Vagina (tissue), 2 donors: ENCODE measurements around the gene ATP5PO. TPM values are rescaled to one million over a fixed set of nuclear protein-coding genes. Genes with fewer than 3 reads are reported as not detected.
A peak's percentile ranks its signal among the peaks of the same experiment; 100 is the strongest.

Source experiments
- DNase-seq, 2 donors: peaks; one replicate each; pipeline ENCODE4 v3.0.0-alpha.2; 2017; ENCODE audit errors: extremely low spot score in 2 of 2
- H3K27ac ChIP-seq: fragments of 200-600 bp; sonication (generic); one replicate; pipeline ENCODE4 v1.5.1; 2019
- H3K27me3 ChIP-seq: fragments of 200-600 bp; sonication (generic); one replicate; pipeline ENCODE4 v1.5.1; 2019
- H3K36me3 ChIP-seq, 2 donors: fragments of 200-600 bp; sonication (generic); one replicate each; pipeline ENCODE4 v1.5.1; 2017 to 2019
- H3K4me1 ChIP-seq: fragments of 200-600 bp; sonication (generic); one replicate; pipeline ENCODE4 v1.5.1; 2019
- H3K4me3 ChIP-seq, 2 donors: fragments of 200-600 bp; sonication (generic); 1 replicate in 1 of 2; 2 replicates in 1 of 2; pipeline ENCODE4 v1.5.1; 2016 to 2019
- H3K9me3 ChIP-seq: fragments of 200-600 bp; sonication (generic); one replicate; pipeline ENCODE4 v1.5.1; 2019
- POLR2A ChIP-seq, 2 donors: fragments of 450-650 bp; IDR thresholded peaks; one replicate each; pipeline ENCODE4 v1.6.1; 2017; ENCODE audit warnings: antibody characterized with exemption in 2 of 2, mild to moderate bottlenecking in 2 of 2, moderate library complexity in 2 of 2
- POLR2AphosphoS5 ChIP-seq, 2 donors: sonication (generic); formaldehyde crosslinking; IDR thresholded peaks; one replicate each; pipeline ENCODE4 v1.9.0; 2017; ENCODE audit warnings: antibody characterized with exemption in 2 of 2, mild to moderate bottlenecking in 2 of 2, low read depth in 1 of 2; ENCODE audit not compliant: insufficient read depth in 1 of 2
- intact Hi-C: fragments of 100-400 bp; cut with DNase I; formaldehyde crosslinking; loops from one replicate; pipeline ENCODE4 v1.15.1; 2023
- total RNA-seq: library from RNA; depleted of rRNA; stranded (reverse); fragments of >200 nt; gene quantifications from one replicate; pipeline ENCODE4 v1.2.3, GENCODE V29; 2016
- TF ChIP-seq, protein P1 (sequence below), 3 experiments: fragments of 450-650 bp in 2 of 3; fragments of 200-600 bp in 1 of 3; sonication (generic) in 1 of 3; IDR thresholded peaks; one replicate each; pipeline ENCODE4 v1.5.1; 2017 to 2019; ENCODE audit warnings: antibody characterized with exemption in 3 of 3, mild to moderate bottlenecking in 2 of 3, moderate library complexity in 2 of 3

The ATP5PO gene
- total RNA-seq, 1 donor from 2014 or later, result 133 TPM

DNA sequence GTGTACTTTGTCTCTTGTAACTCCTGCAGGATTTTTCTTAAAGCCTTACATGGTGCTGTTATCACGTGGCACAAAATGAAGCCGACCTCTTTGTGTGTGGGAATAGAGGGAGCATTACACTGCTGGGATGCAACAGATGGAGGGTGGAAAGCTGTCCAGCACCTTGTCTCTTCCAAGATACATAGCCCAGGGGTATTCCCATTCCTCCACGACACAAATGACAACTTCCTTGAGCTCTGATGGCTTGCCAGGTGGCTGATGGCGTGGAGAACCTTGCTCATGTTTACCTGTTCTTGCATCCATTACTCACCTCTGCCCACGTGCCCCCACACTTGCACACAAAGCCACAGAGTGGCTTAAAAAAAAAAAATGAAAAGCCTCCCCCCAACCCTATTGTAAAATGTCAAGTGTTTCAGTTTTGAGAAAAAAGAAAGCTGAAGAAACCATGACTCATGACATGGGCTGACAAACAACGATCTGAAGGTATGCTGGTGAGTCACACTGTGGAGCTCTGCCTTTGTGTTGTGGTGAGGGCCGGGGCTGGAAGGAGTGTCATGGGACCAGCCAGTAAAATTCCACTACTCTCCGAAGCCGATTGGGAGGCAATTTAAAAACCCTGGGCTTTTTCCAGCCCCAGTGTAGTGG, 32.0 kb upstream of the ATP5PO start:
- peak overlapping the region; percentile 15 to 17 for H3K4me3 ChIP-seq
- peak overlapping the region; percentile 96 for H3K27ac ChIP-seq
- H3K9me3 ChIP-seq, result no peaks in the 10 kb centered on the region
- peak; percentile 96 to 98 for DNase-seq
- intact Hi-C loops, result loop anchor here (10.0 kb wide), 1 partner anchor 127 kb away; the partner anchor contains the start of genes MRPS6 and SLC5A3
- no peaks in the 10 kb centered on the region for H3K36me3 ChIP-seq
- peaks cover 28% of the 10 kb centered on the region for H3K4me1 ChIP-seq
- no peaks in the 10 kb centered on the region for H3K27me3 ChIP-seq
- peak in 1 of 2 donors; percentile 99 for TF ChIP-seq POLR2AphosphoS5 (IDR thresholded peaks at IDR 0.05; ENCODE audit: insufficient read depth in 1 of 2, low read depth in 1 of 2)
- TF ChIP-seq POLR2A (IDR thresholded peaks at IDR 0.05), result no peak
- TF ChIP-seq, protein P1, sequence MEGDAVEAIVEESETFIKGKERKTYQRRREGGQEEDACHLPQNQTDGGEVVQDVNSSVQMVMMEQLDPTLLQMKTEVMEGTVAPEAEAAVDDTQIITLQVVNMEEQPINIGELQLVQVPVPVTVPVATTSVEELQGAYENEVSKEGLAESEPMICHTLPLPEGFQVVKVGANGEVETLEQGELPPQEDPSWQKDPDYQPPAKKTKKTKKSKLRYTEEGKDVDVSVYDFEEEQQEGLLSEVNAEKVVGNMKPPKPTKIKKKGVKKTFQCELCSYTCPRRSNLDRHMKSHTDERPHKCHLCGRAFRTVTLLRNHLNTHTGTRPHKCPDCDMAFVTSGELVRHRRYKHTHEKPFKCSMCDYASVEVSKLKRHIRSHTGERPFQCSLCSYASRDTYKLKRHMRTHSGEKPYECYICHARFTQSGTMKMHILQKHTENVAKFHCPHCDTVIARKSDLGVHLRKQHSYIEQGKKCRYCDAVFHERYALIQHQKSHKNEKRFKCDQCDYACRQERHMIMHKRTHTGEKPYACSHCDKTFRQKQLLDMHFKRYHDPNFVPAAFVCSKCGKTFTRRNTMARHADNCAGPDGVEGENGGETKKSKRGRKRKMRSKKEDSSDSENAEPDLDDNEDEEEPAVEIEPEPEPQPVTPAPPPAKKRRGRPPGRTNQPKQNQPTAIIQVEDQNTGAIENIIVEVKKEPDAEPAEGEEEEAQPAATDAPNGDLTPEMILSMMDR (IDR thresholded peaks at IDR 0.05), result no peak

DNA sequence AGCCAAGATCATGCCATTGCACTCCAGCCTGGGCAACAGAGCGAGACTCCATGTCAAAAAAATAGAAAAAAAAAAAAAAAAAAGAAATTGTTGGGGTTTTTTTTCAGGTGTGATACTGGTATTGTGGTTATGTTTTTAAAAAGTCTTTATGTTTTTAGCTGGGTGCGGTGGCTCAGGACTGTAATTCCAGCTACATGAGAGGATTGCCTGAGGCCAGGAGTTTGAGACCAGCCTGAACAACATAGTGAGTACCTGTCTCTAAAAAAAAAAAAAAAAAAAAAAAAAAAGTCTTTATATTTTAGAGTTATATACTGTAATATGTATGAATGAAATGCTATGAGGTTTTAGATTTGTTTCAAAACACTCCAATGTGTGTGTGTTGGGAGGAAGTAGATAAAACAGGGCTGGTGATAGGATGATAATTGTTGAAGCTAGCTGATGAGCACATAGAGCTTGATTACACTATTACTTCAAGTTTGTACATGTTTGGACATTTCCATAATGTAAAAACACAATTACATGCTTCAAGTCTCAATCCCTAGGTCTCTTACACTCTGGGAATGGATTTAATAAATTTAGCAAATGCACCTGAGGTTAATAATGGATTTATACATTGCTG, 30.2 kb upstream of the ATP5PO start:
- intact Hi-C loops, result loop anchor here (10.0 kb wide), 1 partner anchor 129 kb away; the partner anchor contains the start of genes MRPS6 and SLC5A3
- no peak for DNase-seq
- Histone ChIP-seq H3K27me3 (no peaks in the 10 kb centered on the region), H3K27ac (no peak overlapping the region), H3K4me3 (no peak overlapping the region), H3K4me1 (peaks cover 28% of the 10 kb centered on the region), H3K36me3 (no peaks in the 10 kb centered on the region), H3K9me3 (no peaks in the 10 kb centered on the region)
- TF ChIP-seq, protein P1 (IDR thresholded peaks at IDR 0.05), result no peak
- TF ChIP-seq POLR2AphosphoS5 (IDR thresholded peaks at IDR 0.05; ENCODE audit: insufficient read depth in 1 of 2, low read depth in 1 of 2) (peak in 1 of 2 donors; percentile 14), POLR2A (IDR thresholded peaks at IDR 0.05) (no peak)

DNA sequence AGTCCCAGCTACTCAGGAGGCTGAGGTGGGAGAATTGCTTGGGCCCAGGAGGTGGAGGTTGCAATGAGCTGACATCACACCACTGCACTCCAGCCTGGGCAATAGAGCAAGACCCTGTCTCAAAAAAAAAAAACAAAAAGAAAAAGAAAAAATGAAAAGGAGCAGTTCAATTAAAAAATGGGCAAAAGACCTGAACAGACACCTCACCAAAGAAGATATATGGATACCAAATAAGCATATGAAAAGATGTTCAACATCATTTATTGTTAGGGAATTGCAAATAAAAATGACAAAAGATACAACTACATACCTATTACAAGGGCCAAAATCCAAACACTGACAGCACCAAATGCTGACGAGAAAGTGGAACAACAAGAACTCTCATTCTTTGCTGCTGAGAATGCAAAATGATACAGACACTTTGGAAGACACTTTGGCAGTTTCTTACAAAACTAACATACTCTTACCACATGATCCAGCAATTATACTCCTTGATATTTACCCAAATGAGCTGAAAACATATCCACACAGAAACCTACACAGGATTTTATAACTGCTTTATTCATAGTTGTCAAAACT, 28.7 kb upstream of the ATP5PO start:
- intact Hi-C loops, result loop anchor here (10.0 kb wide), 1 partner anchor 131 kb away; the partner anchor contains the start of genes MRPS6 and SLC5A3
- TF ChIP-seq, protein P1 (IDR thresholded peaks at IDR 0.05), result no peak
- TF ChIP-seq POLR2AphosphoS5 (IDR thresholded peaks at IDR 0.05; ENCODE audit: insufficient read depth in 1 of 2, low read depth in 1 of 2) (no peak), POLR2A (IDR thresholded peaks at IDR 0.05) (no peak)
- H3K4me3 ChIP-seq, result no peak overlapping the region
- H3K4me1 ChIP-seq, result peaks cover 26% of the 10 kb centered on the region
- no peaks in the 10 kb centered on the region for H3K9me3 ChIP-seq
- H3K27ac ChIP-seq, result no peak overlapping the region
- H3K36me3 ChIP-seq, result no peaks in the 10 kb centered on the region
- H3K27me3 ChIP-seq, result no peaks in the 10 kb centered on the region
- DNase-seq, result no peak

DNA sequence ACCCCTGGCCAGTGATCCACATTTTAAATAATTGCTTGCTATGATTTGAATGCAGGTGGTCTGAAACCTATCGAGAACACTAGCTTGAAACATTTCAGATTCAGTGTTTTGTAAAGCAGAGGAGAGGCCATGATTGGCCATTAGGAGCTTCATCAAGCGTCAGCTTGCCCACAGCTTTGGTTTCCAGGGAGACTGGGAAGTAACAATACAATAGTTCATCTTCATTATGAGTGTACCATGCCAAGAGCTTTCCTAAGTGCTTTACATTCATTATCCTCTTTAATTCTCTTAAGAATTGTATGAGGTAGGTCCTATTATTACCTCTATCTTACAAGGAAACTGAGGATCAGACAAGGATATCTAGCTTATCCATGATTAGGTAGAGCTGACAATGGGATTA, 27.7 kb upstream of the ATP5PO start:
- Histone ChIP-seq H3K27ac (no peak overlapping the region), H3K9me3 (no peaks in the 10 kb centered on the region), H3K4me1 (peaks cover 17% of the 10 kb centered on the region), H3K4me3 (no peak overlapping the region), H3K27me3 (no peaks in the 10 kb centered on the region), H3K36me3 (no peaks in the 10 kb centered on the region)
- intact Hi-C loops, result loop anchor here (10.0 kb wide), 1 partner anchor 132 kb away; the partner anchor contains the start of genes MRPS6 and SLC5A3
- TF ChIP-seq, protein P1 (IDR thresholded peaks at IDR 0.05), result no peak
- TF ChIP-seq POLR2A (IDR thresholded peaks at IDR 0.05), result no peak
- TF ChIP-seq POLR2AphosphoS5 (IDR thresholded peaks at IDR 0.05; ENCODE audit: insufficient read depth in 1 of 2, low read depth in 1 of 2), result no peak
- peak in 1 of 2 donors; percentile 12 for DNase-seq
